ENCODE measurements around the gene MEGF6.
A peak's percentile ranks its signal among the peaks of the same experiment; 100 is the strongest.

Gene MEGF6

GRCh38 chr1:3504151-3504821 lies 107.0 kb downstream of the MEGF6 start:
- peak; percentile 86 for ATAC-seq
- no peak for TF ChIP-seq ARNTL (CRISPR knock-in tag; IDR thresholded peaks at IDR 0.05; ENCODE audit: borderline replicate concordance, low read depth)
- no peak for TF ChIP-seq TCF4 (CRISPR knock-in tag; IDR thresholded peaks at IDR 0.05; ENCODE audit: borderline replicate concordance)
- no peak for TF ChIP-seq ZNF565 (CRISPR knock-in tag; conservative IDR thresholded peaks at IDR 0.05; ENCODE audit: low read depth)

- ATAC-seq, result no peak
- TF ChIP-seq TOX (CRISPR knock-in tag; IDR thresholded peaks at IDR 0.05; ENCODE audit: borderline replicate concordance) (no peak), ZNF70 (CRISPR knock-in tag; IDR thresholded peaks at IDR 0.05) (no peak), PPARA (CRISPR knock-in tag; IDR thresholded peaks at IDR 0.05; ENCODE audit: borderline replicate concordance) (no peak), GLIS3 (CRISPR knock-in tag; IDR thresholded peaks at IDR 0.05) (no peak), CSDC2 (CRISPR knock-in tag; IDR thresholded peaks at IDR 0.05) (no peak), ESRRG (CRISPR knock-in tag; IDR thresholded peaks at IDR 0.05) (no peak), CREB5 (CRISPR knock-in tag; IDR thresholded peaks at IDR 0.05; ENCODE audit: low read depth) (no peak)
Measured at GRCh38 chr1:3503525-3503886, 107.8 kb downstream of the MEGF6 start.

GRCh38 chr1:3502641-3503524 lies 108.4 kb downstream of the MEGF6 start:
- ATAC-seq, result no peak
- TF ChIP-seq ARNTL (CRISPR knock-in tag; IDR thresholded peaks at IDR 0.05; ENCODE audit: borderline replicate concordance, low read depth) (no peak), ZFP30 (CRISPR knock-in tag; IDR thresholded peaks at IDR 0.05) (no peak), CREB5 (CRISPR knock-in tag; IDR thresholded peaks at IDR 0.05; ENCODE audit: low read depth) (no peak), CSDC2 (CRISPR knock-in tag; IDR thresholded peaks at IDR 0.05) (no peak), ISL1 (CRISPR knock-in tag; IDR thresholded peaks at IDR 0.05) (no peak), CSRNP3 (CRISPR knock-in tag; IDR thresholded peaks at IDR 0.05) (no peak)

- TF ChIP-seq PPARA (CRISPR knock-in tag; IDR thresholded peaks at IDR 0.05; ENCODE audit: borderline replicate concordance) (no peak), TSHZ2 (CRISPR knock-in tag; IDR thresholded peaks at IDR 0.05) (no peak), OSR1 (CRISPR knock-in tag; IDR thresholded peaks at IDR 0.05) (no peak), POU6F1 (CRISPR knock-in tag; IDR thresholded peaks at IDR 0.05; ENCODE audit: borderline replicate concordance, low read depth) (no peak), PATZ1 (CRISPR knock-in tag; IDR thresholded peaks at IDR 0.05; ENCODE audit: borderline replicate concordance) (no peak)
- peak; percentile 44 for ATAC-seq
Measured at GRCh38 chr1:3501856-3502640, 109.3 kb downstream of the MEGF6 start.

Measured in SK-N-SH treated with all-trans-retinoic acid at 6 μM for 48 hours (cell line).